Measurements from ENCODE around the gene ATP8B3.

DNA sequence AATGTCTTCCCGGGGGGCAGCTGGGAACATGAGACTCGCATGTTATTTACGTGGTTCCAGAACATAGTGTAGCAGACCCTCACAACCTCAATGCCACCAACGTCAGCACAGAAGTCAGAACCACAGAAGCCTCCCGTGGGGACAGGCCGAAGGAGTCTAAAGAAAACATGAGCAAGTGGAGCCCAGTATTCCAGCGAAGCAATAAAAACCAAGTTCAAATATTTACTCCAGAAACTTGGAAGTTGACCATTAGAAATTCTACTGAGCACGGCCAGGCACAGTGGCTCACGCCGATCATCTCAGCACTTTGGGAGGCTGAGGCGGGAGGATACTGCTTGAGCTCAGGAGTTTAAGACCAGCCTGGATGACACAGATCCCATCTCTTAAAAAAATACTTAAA, 17.9 kb upstream of the ATP8B3 start:
- TF ChIP-seq, protein P1, sequence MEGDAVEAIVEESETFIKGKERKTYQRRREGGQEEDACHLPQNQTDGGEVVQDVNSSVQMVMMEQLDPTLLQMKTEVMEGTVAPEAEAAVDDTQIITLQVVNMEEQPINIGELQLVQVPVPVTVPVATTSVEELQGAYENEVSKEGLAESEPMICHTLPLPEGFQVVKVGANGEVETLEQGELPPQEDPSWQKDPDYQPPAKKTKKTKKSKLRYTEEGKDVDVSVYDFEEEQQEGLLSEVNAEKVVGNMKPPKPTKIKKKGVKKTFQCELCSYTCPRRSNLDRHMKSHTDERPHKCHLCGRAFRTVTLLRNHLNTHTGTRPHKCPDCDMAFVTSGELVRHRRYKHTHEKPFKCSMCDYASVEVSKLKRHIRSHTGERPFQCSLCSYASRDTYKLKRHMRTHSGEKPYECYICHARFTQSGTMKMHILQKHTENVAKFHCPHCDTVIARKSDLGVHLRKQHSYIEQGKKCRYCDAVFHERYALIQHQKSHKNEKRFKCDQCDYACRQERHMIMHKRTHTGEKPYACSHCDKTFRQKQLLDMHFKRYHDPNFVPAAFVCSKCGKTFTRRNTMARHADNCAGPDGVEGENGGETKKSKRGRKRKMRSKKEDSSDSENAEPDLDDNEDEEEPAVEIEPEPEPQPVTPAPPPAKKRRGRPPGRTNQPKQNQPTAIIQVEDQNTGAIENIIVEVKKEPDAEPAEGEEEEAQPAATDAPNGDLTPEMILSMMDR (IDR thresholded peaks at IDR 0.05), result no peak
- no peak for TF ChIP-seq POLR2A (IDR thresholded peaks at IDR 0.05)
